ENCODE data around the gene CHST7. TPM values are rescaled to one million over a fixed set of nuclear protein-coding genes. Genes with fewer than 3 reads are reported as not detected.

CHST7 gene
- total RNA-seq, 3 donors from 2014 or later, result 8.3 to 10.4 (median 9.6) TPM

DNA sequence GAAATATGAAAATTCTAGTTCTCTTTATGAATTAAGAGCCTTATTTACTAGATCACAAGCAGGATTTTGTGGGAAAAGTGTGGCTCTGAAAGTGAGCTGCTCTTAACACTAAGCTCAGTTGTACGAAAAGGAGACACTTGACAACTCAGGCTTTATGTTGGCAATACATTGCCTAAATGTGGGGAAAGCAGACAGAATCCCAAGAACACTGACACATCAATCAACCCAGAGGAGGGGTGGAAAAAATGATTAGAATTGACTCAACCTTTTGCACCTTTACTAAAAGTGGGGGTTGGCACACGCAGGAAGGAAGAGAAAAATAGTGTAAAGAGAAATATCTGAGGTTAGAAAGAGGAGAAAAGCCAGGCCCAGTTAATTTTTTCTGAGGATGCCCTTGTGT is 61.6 kb downstream of the CHST7 start:
- H3K9me3 Mint-ChIP-seq, result no peaks in the 10 kb centered on the region
- H3K36me3 Mint-ChIP-seq (ENCODE audit: insufficient read depth), result peaks cover 11% of the 10 kb centered on the region
- H3K27me3 Mint-ChIP-seq (ENCODE audit: low read depth), result no peaks in the 10 kb centered on the region
- H3K4me1 Mint-ChIP-seq (ENCODE audit: low read depth), result peaks cover 31% of the 10 kb centered on the region
- ATAC-seq (peak; percentile 14 to 23), DNase-seq (no peak)
- H3K4me3 Mint-ChIP-seq, result no peak overlapping the region

DNA sequence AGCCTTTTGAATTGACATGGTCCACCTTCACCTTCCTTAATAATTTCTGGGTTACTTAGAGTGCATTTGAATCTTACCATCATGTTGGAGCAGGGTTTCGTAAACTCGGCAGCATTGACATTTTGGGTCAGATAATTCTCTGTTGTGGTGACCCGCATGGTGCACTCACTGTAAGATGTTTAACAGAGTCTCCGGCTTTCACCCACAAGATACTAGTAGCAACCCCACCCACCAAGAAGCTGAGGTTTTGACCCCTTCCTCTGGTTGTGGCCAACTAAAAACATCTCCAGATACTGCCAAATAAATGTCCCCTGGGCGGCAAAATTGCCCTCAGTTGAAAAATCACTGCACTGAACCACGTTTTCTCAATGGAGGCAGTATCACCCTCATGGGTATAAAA is 62.7 kb downstream of the CHST7 start:
- DNase-seq (no peak), ATAC-seq (no peak)
- H3K9me3 Mint-ChIP-seq, result no peaks in the 10 kb centered on the region
- no peaks in the 10 kb centered on the region for H3K27me3 Mint-ChIP-seq (ENCODE audit: low read depth)
- H3K4me1 Mint-ChIP-seq (ENCODE audit: low read depth), result peaks cover 29% of the 10 kb centered on the region
- H3K4me3 Mint-ChIP-seq, result no peak overlapping the region
- H3K36me3 Mint-ChIP-seq (ENCODE audit: insufficient read depth), result peaks cover 7% of the 10 kb centered on the region

DNA sequence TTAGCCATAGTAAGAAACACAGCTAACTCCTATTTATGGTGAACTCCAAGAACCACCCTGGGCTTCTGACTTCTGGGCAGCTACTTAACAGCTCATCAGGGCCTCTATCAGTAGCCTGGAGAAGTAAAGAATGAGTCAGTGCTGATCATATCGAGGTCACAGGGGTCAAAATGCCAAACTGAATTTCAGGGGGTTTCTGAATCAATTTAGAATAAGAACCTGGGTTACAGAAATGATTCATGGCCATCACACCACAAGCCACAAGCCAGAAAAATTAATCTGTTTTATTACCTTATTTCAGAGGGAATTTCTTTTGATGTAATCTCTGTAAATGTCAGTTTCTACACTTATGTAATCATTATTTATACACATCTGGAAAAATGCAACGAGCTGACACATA is 64.4 kb downstream of the CHST7 start:
- Mint-ChIP-seq H3K36me3 (ENCODE audit: insufficient read depth) (peaks cover 5% of the 10 kb centered on the region), H3K9me3 (no peaks in the 10 kb centered on the region), H3K4me1 (ENCODE audit: low read depth) (peaks cover 32% of the 10 kb centered on the region), H3K27me3 (ENCODE audit: low read depth) (no peaks in the 10 kb centered on the region), H3K4me3 (no peak overlapping the region)
- DNase-seq (no peak), ATAC-seq (peak; percentile 60 to 80)

- H3K4me3 Mint-ChIP-seq, result no peak overlapping the region
- DNase-seq, result no peak
- H3K36me3 Mint-ChIP-seq (ENCODE audit: insufficient read depth), result no peaks in the 10 kb centered on the region
Observed at GRCh38 chrX:46642145-46642544, 68.6 kb downstream of the CHST7 start.

DNA sequence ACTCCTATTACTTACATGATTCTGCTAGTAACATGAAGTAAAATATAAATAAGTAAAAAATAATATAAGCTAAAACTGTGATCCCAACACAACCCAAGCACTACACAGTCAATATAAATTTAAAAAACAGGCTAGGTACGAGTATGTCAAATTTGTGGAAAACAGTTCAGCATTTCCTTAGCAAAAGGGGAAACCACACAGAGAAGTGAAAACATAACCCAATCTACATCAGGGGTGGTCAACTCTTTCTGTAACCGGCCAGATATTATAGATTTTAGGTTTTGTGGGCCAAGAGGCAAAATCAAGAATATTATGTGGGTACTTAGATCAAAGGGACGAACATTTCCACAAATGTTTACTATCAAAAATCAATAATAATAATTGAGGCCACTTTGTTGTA is 70.1 kb downstream of the CHST7 start:
- H3K36me3 Mint-ChIP-seq (ENCODE audit: insufficient read depth), result no peaks in the 10 kb centered on the region
- H3K9me3 Mint-ChIP-seq, result no peaks in the 10 kb centered on the region

More at GRCh38 chrX:46642145-46642544, 68.6 kb downstream of the CHST7 start:
- peak; percentile 62 to 71 for ATAC-seq
- H3K4me1 Mint-ChIP-seq (ENCODE audit: low read depth), result peaks cover 16% of the 10 kb centered on the region
- H3K27me3 Mint-ChIP-seq (ENCODE audit: low read depth), result no peaks in the 10 kb centered on the region
- no peaks in the 10 kb centered on the region for H3K9me3 Mint-ChIP-seq

GRCh38 chrX:46645614-46646013 is 72.0 kb downstream of the CHST7 start:
- Mint-ChIP-seq H3K27me3 (ENCODE audit: low read depth) (no peaks in the 10 kb centered on the region), H3K4me1 (ENCODE audit: low read depth) (peaks cover 6% of the 10 kb centered on the region), H3K4me3 (no peak overlapping the region), H3K9me3 (no peaks in the 10 kb centered on the region), H3K36me3 (ENCODE audit: insufficient read depth) (no peaks in the 10 kb centered on the region)
- ATAC-seq (no peak), DNase-seq (no peak)

More for the DNA sequence above, 70.1 kb downstream of the CHST7 start:
- H3K27me3 Mint-ChIP-seq (ENCODE audit: low read depth), result no peaks in the 10 kb centered on the region
- peaks cover 7% of the 10 kb centered on the region for H3K4me1 Mint-ChIP-seq (ENCODE audit: low read depth)
- ATAC-seq (no peak), DNase-seq (no peak)
- no peak overlapping the region for H3K4me3 Mint-ChIP-seq

- ATAC-seq (no peak), DNase-seq (no peak)
- H3K4me1 Mint-ChIP-seq (ENCODE audit: low read depth), result peaks cover 3% of the 10 kb centered on the region
- no peak overlapping the region for H3K4me3 Mint-ChIP-seq
- H3K36me3 Mint-ChIP-seq (ENCODE audit: insufficient read depth), result no peaks in the 10 kb centered on the region
- no peaks in the 10 kb centered on the region for H3K27me3 Mint-ChIP-seq (ENCODE audit: low read depth)
- H3K9me3 Mint-ChIP-seq, result no peaks in the 10 kb centered on the region
Observed at GRCh38 chrX:46647251-46647650, 73.7 kb downstream of the CHST7 start.

Other genes with a start within 250 kb of the CHST7 start
- under 1 TPM; 0.34 to 0.57 (median 0.53) TPM for gene ZNF674, start 28.3 kb upstream of the CHST7 start, total RNA-seq
- gene SLC9A7, start 185.4 kb downstream of the CHST7 start, total RNA-seq, result 10 to 100 TPM; 10.4 to 21.0 (median 16.0) TPM

Data from activated T-cell treated with anti-CD3 and anti-CD28 coated beads, Interleukin-2, amount 50 U/mL, for 4 hours (primary cell).